ENCODE results near the gene NECAB3.
A peak's percentile ranks its signal among the peaks of the same experiment; 100 is the strongest.
"Not testable (repeated sequence)": the region's sequence is repeated elsewhere in the genome, so short reads cannot be mapped to it uniquely, and the experiment has no call there.

NECAB3 gene, protein sequence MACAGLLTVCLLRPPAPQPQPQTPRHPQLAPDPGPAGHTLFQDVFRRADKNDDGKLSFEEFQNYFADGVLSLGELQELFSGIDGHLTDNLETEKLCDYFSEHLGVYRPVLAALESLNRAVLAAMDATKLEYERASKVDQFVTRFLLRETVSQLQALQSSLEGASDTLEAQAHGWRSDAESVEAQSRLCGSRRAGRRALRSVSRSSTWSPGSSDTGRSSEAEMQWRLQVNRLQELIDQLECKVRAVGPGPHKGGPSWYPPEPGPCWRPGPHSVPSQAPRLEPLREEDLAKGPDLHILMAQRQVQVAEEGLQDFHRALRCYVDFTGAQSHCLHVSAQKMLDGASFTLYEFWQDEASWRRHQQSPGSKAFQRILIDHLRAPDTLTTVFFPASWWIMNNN

DNA sequence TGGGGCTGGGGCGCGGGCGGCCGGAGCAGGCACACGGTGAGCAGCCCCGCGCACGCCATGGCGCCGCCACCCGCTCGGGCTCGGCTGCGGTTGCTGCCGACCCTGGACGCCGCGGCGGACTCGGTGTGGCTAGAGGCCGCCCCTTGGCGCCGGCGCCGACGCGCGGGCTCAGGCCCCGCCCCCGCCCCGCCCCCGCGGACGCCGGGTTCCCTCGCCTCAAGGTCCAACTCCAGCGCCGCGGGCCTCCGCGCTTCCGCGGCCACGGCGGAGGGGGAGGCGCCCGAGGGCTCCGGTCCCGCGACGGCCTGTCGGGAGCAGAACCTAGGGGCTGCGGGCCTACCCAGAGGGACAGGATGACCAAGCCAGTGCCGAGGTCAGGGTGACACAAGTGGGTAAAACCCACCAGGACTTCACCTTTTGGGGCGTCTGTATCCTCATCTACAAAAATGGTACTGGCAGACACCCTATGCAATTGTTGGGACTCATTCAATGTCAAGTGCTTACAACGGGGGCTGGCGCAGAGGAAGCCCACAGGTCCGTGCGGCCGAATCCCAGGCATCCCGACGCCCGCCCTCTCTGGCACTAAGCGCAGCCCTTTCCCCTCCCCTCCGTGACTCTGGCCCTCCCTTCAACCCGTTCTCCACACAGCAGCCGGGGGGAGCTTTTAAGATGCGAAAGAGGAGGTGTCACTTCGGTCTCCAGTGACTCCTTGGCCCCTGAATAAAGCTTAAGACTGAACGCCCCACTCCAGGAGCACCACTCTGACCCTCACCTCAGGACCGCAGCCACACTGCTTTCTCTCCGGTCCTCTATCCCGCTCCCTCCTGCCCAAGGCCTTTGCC, at the start of gene NECAB3:
Gene NECAB3 (minus strand): TSS at position 135 of the 842 bp plus-strand sequence. CDS start 76 bp downstream, at position 59.
- peak; percentile 71 for DNase-seq

DNA sequence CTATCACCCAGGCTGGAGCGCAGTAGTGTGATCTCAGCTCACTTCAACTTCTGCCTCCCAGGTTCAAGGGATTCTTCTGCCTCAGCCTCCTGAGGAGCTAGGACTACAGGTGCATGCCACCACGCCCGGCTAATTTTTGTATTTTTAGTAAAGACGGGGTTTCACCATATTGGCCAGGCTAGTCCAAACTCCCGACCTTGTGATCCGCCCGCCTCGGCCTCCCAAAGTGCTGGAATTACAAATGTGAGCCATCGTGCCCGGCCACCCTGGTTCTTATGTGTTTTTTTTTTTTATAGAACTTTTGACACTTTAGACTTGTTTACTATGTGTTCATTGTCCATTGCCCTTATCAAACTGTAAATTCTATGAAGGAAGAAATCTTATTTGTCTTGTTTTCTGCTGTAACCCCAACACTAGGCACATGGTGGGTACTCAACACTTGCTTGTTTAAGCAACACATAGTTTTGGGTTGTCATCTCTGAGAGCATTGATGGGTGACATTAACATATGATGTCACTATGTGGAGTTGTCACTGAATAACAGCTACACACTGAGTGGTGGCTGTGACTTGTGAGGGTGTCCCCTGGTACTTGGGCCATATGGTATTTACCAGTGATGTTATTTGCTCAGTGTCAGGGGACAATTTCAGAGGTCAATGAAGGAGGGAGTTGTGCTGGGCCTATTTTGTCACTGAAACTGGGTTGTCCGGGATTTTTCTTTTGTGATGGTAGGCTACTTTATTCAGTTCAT, 47.3 kb upstream of the NECAB3 start:
- no peak for DNase-seq

DNA sequence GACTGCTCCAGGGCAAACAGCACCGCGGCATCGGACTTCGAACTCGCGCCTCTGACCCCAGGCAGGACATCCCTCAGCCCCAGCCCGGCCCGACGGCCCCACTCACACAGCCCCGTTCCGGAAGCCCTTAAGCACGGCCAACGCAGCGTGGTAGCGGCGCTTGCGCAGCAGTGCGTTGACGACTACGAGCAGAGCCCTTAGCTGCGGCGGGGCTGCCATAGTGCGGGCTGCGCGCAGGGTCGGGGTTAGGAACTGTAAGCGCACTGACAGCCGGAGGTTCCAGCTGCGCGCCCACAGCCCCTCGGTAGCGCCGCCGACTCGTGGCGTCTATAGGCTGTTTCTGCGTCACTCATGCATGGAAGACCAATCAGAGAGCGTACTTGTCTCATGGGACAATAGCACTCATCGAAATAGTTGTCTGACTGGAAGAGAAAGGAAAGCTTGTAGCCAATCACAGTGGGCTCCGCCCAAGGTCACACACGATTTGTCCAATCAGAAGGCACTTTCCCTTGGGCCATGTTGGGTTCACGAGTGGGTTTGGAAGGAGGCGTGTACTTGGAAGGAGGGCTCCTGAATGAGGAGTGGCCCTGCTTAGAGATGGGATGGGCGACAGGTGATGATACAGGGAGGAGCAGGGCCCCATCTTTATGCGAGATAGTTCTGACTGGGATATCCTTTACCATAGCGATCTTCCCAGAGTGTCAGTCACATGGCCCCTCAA, 45.9 kb upstream of the NECAB3 start, which contains the start of gene PXMP4:
Gene PXMP4 (minus strand): TSS at position 322 of the 721 bp plus-strand sequence. CDS start 103 bp downstream, at position 219.
- DNase-seq, result peak; percentile 80

DNA sequence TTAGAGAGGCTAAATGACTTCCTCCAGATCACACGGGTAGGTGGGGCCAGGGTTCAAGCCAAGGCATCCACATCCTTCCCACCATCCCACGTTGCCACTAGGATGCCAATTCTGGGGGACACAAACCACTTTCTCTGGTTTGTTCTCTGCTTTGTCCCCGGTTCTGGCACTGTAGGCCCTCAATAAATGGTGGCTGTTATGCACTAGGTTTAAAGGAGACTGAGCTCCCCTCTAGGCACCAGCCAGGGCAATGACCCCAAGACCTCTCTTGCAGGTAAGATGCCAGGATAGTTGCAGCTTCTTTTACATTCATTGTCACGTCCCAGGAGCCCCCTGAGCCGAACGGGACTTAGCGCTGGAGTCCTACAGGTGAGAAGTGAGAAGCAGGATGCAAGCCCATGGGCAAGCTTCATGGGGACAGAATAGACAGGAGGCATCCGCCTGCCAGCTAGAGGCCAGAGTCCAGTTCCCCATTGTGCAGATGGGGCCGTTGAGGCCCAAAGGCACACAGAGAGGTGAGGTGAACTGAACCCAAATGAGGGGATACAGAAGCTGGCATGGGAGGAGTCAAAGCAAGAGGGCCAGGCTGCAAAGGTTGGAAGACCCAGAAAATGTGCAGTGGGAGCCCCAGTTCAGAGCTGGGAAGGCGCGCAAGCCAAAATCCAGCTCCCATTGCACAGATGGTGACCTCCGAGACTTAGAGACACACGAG, 45.2 kb upstream of the NECAB3 start:
- DNase-seq, result no peak

DNA sequence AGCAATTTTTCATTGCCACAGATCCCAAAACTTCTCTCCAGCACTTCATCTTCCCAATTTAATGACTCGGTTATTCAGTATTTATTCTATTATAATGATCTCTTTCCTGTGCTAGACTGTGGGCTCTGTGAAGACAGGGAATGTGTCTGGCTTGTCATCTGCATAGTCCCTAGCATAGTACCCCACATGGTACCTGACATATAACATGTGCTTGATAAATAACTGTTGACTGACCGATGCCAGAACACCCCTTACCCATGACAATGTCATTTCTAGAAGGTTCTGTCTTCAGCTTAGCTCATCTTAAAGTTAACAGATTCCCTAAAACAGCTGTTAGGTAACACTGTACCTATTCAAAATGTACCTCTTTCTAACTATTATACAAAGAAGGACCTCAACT, 42.3 kb upstream of the NECAB3 start:
- DNase-seq, result no peak

DNA sequence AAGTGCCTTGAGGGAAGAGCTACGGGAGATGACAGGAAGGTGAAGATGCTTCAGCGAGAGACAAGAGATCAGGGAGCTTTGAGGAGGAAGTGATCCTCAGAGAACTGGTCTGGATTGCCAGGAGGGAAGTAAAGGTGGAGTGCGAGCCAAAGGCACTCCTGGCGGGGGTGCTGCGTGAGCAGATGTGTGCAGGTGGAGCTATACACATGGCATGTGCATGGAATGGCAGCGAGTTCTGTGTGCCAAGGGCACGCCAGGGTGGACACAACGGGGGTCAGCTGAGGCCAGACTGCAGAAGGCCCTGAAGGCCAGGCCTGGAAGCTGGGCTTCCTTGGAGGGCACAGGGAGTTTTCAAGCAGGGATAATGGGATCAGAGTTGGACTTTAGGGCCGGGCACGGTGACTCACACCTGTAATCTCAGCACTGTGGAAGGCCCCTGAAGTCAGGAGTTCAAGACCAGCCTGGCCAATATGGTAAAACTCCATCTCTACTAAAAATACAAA, 39.7 kb upstream of the NECAB3 start:
- DNase-seq, result no peak

DNA sequence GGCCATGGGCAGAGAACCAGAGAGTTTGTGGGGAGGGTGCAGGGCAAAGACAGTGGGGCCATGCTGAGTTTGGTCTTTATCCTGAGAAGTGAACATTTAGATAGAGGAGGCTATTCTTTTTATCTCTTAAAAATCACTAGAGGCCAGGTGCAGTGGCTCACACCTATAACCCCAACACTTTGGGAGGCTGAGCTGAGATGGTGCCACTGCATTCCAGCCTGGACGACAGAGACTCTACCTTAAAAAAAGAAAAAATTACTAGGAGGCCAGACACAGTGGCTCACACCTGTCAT, 37.2 kb upstream of the NECAB3 start:
- no peak for DNase-seq

DNA sequence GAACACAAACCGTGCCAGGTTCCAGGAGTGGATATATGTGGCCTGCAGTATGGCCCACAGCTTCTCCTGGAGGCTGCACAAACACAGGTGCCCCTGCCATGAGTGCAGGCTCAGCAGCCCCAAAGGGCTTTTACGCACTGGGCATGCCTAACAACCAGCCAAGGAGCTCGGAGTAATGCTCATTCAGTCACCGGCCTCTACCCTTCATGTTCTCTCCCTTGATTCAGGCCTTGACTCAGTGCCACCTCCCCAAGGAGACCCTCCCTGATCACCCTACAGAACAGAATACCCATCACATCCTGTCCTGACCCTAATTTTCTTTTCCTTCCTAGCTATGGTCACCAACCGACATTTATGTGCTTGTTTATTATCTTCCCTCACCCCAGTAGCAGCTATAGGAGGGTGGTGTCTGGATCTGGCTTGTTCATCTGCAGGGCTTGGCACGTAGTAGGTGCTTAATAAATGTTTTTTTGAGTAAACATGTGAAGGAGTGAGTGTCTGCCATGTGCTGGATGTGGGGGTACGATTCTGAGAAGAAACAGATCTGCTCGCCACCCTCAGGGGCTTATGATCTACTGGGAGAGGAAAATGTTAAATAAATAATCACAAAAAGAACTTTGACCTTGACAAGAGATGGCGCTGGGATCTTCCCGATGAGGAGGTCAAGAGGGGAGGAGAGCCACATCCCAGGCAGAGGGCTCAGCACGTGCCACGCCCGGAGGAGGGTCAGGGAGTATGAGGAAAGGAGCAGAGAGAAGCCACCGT, 36.6 kb upstream of the NECAB3 start:
- DNase-seq, result no peak

DNA sequence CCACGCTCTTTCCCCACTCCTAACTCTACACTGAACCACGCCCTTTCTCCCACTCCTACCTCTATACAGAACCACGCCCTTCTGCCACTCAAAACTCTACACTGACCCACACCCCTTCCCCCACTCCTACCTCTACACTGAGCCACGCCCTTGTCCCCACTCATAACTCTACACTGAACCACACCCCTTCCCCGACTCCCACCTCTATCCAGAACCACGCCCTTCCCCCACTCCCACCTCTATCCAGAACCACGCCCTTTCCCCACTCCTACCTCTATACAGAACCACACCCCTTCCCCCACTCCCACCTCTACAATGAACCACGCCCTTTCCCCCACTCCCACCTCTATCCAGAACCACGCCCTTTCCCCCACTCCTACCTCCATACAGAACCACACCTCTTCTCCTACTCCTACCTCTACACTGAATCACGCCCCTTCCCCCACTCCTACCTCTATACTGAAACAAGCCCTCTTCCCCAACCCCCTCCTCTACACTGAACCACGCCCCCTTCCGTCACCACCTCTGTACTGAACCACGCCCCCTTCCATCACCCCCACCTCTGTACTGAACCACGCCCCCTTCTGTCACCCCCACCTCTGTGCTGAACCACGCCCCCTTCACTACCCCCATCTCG, 35.8 kb upstream of the NECAB3 start:
- DNase-seq, result no peak

DNA sequence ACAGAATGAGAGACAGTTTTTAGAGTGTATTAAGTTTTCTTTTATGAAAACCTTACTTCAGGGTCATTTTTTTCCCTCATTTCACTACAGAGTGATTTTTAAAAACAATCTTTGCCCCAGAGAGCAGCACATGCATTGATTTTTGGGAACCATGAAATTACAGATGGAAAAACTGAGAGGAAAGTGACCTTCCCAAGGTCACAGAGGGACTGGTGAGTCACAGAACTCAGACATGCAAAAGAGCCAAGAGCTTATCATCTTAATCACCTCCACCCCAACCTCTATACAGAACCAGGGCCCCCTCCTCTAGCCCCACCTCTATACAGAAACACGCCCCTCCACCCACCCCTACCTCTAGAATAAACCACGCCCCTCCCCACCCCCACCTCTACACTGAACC, 35.2 kb upstream of the NECAB3 start:
- no peak for DNase-seq

DNA sequence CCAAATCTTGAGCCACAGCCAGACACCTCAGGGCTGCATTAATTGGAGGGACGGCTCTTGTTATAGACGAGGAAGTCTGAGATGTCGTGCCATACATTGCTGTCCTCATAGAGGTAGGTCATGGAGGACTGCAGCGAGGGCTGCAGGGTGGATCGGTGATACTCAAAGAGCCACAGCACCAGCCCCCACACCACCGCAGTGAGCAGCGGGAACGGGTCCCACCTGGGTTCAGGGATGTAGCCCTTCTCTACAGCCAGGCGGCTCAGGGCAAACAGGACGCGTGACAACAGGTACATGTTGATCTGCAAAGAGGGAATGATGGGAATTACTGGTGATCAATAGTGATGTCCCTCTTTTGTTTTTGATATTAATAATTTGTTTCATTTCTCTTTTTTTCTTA, 33.4 kb upstream of the NECAB3 start:
- DNase-seq, result no peak

DNA sequence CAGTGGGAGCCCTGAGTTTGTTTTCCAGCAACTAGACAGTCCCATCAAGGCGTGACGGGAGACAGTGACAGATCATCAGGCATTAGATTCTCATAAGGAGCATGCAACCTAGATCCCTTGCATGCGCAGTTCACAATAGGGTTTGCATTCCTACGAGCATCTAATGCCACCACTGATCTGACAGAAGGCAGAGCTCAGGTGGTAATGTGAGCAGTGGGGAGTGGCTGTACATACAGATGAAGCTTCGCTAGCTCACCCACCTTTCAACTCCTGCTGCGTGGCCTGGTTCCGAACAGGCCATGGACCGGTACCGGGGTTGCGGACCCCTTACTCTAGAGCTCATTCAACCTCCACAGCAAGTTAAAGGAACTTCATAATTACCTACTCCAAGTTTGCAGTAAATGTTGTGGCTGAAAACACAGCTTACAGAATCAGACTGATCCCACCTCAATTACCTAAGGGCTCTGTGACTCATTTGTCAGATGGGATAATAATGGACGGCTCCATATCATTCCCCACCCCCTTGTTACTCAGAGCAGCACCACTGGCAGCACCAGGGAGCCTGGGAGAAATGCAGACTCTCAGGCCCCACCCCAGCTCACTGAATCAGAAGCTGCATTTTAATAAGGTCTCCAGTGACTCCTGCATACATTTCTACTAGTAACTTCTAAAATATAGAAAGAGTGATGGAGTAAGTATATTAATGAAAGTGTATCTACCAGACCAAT, 30.1 kb upstream of the NECAB3 start:
- no peak for DNase-seq

DNA sequence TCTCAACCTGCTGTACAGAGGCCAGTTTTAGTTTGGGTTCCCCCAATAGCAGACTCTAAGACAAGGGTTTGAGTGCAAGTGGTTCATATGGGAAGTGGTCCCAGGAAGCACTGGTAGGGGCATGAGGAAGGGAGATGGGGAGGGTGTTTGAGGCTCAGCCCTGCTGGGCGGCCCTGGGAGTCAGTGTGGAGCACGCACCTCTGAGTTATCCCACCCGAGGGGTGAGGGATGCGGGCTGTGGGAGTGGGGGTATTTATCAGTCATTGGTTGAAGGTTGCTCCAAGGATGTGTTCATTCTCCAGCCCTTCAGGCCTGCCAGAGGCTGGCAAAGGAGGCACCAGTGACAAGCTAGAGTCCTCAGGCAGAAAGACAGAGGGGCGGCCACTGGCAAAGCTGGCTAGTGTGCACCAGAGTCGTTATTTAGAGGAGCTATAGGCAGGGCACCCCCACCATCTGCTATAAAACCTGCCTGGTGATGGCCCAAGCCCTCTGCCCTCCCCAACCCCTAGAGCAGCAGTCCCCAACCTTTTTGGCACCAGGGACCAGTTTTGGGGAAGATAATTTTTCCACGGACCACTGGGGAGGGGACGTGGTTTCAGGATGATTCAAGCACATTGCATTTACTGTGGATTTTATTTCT, 29.4 kb upstream of the NECAB3 start:
- DNase-seq, result no peak

DNA sequence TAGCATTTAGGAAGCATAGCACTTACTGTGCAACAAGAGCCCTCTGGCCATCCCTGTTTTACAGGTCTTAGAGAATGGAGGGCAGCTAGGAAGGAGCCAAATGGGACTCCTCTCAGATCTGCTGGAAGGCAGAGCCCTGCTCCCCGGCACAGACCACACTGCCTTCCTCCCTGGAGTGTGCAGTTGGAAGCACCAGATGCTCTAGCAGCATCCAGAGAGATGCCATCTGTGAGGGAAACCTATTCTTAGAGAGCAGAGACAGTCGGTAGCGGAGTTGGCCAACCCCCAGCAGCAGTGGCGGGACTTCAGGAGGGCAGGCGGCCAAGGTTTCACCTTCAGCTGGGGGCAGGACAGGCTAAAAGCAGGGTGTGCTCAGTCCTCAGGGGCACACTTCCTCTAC, 28.6 kb upstream of the NECAB3 start:
- DNase-seq, result no peak

DNA sequence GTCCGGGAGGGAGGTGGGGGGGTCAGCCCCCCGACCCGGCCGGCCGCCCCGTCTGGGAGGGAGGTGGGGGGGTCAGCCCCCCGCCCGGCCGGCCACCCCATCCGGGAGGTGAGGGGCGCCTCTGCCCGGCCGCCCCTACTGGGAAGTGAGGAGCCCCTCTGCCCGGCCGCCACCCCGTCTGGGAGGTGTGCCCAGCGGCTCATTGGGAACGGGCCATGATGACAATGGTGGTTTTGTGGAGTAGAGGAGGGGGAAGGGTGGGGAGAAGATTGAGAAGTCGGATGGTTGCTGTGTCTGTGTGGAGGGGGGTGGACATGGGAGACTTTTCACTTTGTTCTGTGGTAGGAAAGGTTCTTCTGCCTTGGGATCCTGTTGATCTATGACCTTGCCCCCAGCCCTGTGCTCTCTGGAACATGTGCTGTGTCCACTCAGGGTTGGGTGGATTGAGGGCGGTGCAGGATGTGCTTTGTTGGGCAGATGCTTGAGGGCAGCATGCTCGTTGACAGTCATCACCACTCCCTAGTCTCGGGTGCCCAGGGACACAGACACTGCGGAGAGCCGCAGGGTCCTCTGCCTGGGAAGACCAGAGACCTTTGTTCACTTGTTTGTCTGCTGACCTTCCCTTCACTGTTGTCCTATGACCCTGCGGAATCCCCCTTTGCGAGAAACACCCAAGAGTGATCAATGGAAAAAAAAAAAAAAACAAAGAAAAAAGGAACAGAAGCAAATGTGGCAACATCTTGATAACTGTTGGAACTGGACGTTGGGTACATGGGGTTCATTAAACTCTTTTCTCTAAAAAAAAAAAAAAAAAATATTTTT, 27.6 kb upstream of the NECAB3 start:
- no peak for DNase-seq

DNA sequence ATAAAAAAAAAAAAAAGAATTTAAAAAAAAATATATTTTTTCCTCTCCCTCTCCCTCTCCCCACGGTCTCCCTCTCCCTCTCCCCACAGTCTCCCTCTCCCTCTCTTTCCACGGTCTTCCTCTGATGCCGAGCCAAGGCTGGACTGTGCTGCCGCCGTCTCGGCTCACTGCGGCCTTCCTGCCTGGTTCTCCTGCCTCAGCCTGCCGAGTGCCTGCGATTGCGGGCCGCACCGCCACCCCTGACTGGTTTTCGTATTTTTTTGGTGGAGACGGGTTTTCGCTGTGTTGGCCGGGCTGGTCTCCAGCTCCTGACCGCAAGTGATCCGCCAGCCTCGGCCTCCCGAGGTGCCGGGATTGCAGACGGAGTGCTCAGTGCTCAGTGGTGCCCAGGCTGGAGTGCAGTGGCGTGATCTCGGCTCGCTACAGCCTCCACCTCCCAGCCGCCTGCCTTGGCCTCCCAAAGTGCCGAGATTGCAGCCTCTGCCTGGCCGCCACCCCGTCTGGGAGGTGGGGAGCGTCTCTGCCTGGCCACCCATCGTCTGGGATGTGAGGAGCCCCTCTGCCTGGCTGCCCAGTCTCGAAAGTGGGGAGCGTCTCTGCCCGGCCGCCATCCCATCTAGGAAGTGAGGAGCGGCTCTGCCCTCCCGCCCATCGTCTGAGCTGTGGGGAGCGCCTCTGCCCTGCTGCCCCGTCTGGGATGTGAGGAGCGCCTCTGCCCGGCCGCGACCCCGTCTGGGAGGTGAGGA, 26.6 kb upstream of the NECAB3 start:
- not testable (repeated sequence) for DNase-seq

DNA sequence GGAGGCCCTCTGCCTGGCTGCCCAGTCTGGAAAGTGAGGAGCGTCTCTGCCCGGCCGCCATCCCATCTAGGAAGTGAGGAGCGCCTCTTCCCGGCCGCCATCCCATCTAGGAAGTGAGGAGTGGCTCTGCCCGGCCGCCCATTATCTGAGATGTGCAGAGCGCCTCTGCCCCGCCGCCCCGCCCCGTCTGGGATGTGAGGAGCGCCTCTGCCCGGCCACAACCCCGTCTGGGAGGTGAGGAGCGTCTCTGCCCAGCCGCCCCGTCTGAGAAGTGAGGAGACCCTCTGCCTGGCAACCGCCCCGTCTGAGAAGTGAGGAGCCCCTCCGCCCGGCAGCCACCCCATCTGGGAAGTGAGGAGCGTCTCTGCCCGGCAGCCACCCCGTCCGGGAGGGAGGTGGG, 24.7 kb upstream of the NECAB3 start:
- not testable (repeated sequence) for DNase-seq

DNA sequence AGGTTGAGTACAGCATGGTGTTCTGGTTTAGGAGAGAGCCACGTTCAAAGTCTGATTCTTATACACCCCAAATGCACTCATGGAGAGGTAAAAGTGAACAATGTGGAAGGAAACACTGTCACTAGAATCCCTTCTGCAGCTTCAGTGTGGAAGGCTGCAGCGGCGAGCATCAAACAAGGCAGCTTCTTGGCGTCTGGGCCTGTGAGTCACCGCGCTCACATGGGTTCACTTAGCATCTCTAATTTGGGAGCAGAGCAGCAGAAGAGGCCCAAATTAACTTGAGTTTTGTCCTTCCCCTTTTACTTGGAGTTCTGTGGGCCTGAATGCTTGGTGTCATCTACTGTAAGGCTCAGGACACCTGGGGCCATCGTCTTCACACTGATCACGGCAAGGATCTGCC, 22.9 kb upstream of the NECAB3 start:
- DNase-seq, result no peak

Measured in activated T-cell treated with anti-CD3 and anti-CD28 coated beads, Interleukin-2, amount 50 U/mL, for 1 hour (primary cell).